GM23338 (cell line): ENCODE data around the gene PCDHB16. TPM values are rescaled to one million over a fixed set of nuclear protein-coding genes. Genes with fewer than 3 reads are reported as not detected.
"Not testable (repeated sequence)": the region's sequence is repeated elsewhere in the genome, so short reads cannot be mapped to it uniquely, and the experiment has no call there.

Experiments used
- ATAC-seq: fragments of 200-7000 bp; cut with Tn5 transposase; 3 replicates; pipeline ENCODE4 v1.9.1; 2020
- DNase-seq: peaks from one replicate; pipeline ENCODE4 v3.0.0-alpha.2; 2015; ENCODE audit warnings: low spot score
- H2AFZ ChIP-seq: fragments of 200-600 bp; sonication (generic); 2 replicates; pipeline ENCODE4 v1.8.0; 2016; ENCODE audit warnings: antibody characterized with exemption, mild to moderate bottlenecking, moderate library complexity
- H3F3A ChIP-seq: fragments of 200-600 bp; sonication (generic); replicated peaks from 2 replicates; pipeline ENCODE4 v1.8.0; 2017; ENCODE audit warnings: antibody characterized with exemption, mixed run types, low read depth
- H3K27ac ChIP-seq: fragments of 200-600 bp; sonication (generic); 2 replicates; pipeline ENCODE4 v1.6.1; 2016; ENCODE audit warnings: low read depth
- H3K27me3 ChIP-seq: fragments of 200-600 bp; sonication (generic); 2 replicates; pipeline ENCODE4 v1.8.0; 2016; ENCODE audit warnings: mild to moderate bottlenecking, mixed run types, moderate library complexity; ENCODE audit not compliant: insufficient read depth
- H3K36me3 ChIP-seq: fragments of 200-600 bp; sonication (generic); 2 replicates; pipeline ENCODE4 v1.8.0; 2016; ENCODE audit warnings: mild to moderate bottlenecking; ENCODE audit not compliant: insufficient read depth
- H3K4me1 ChIP-seq: fragments of 200-600 bp; sonication (generic); 2 replicates; pipeline ENCODE4 v1.8.0; 2016; ENCODE audit warnings: mild to moderate bottlenecking, moderate library complexity; ENCODE audit not compliant: insufficient read depth
- H3K4me2 ChIP-seq: fragments of 200-600 bp; sonication (generic); 2 replicates; pipeline ENCODE4 v1.7.1; 2017; ENCODE audit warnings: mixed run types
- H3K4me3 ChIP-seq: fragments of 200-600 bp; sonication (generic); 2 replicates; pipeline ENCODE4 v1.6.1; 2016; ENCODE audit warnings: mixed run types
- H3K79me2 ChIP-seq: fragments of 200-600 bp; sonication (generic); replicated peaks from 2 replicates; pipeline ENCODE4 v1.8.0; 2017; ENCODE audit warnings: mild to moderate bottlenecking; ENCODE audit not compliant: insufficient read depth
- H3K9me2 ChIP-seq: fragments of 200-600 bp; sonication (generic); 2 replicates; pipeline ENCODE4 v1.8.0; 2017; ENCODE audit not compliant: insufficient read depth
- H4K20me1 ChIP-seq: fragments of 200-600 bp; sonication (generic); replicated peaks from 2 replicates; pipeline ENCODE4 v1.8.0; 2017; ENCODE audit warnings: mild to moderate bottlenecking; ENCODE audit not compliant: insufficient read depth
- H3K27ac Mint-ChIP-seq: 2 replicates; pipeline ENCODE4 v1.8.0; 2020; ENCODE audit warnings: inconsistent platforms, mild to moderate bottlenecking, moderate library complexity, mixed read lengths
- H3K27me3 Mint-ChIP-seq: 3 replicates; pipeline ENCODE4 v1.8.0; 2022; ENCODE audit warnings: low read depth, mild to moderate bottlenecking, moderate library complexity, mixed read lengths, inconsistent platforms; ENCODE audit not compliant: insufficient read depth, poor library complexity
- H3K36me3 Mint-ChIP-seq: 3 replicates; pipeline ENCODE4 v1.8.0; 2021; ENCODE audit warnings: low read depth, mild to moderate bottlenecking, inconsistent platforms, moderate library complexity, mixed read lengths
- H3K4me1 Mint-ChIP-seq: 3 replicates; pipeline ENCODE4 v1.8.0; 2020; ENCODE audit warnings: mild to moderate bottlenecking, inconsistent platforms, mixed read lengths
- H3K4me3 Mint-ChIP-seq: 3 replicates; pipeline ENCODE4 v1.8.0; 2021; ENCODE audit warnings: moderate library complexity, mild to moderate bottlenecking, inconsistent platforms, mixed read lengths
- H3K9me3 Mint-ChIP-seq: 3 replicates; pipeline ENCODE4 v1.8.0; 2020; ENCODE audit warnings: moderate library complexity, mild to moderate bottlenecking, inconsistent platforms, mixed read lengths
- CTCF ChIP-seq, 2 experiments: fragments of 200-600 bp in 1 of 2; sonication (generic) in 1 of 2; conservative IDR thresholded peaks; 2 replicates each; pipeline versions ENCODE4 v1.5.1 to v1.6.1; 2016 to 2017; ENCODE audit warnings: antibody characterized with exemption in 2 of 2, low read depth in 2 of 2, mild to moderate bottlenecking in 2 of 2, moderate library complexity in 1 of 2
- JUNB ChIP-seq: IDR thresholded peaks from one replicate; pipeline ENCODE4 v1.6.1; 2016; ENCODE audit warnings: antibody characterized with exemption; ENCODE audit not compliant: unreplicated experiment
- polyA plus RNA-seq: library from polyadenylated mRNA; unstranded; fragments of >200 nt; fragmentation: Nextera tagmentation; extraction: Ambion mirVana; gene quantifications from 2 replicates; pipeline ENCODE4 v1.2.1, GENCODE V29; 2016
- total RNA-seq: library from RNA; depleted of rRNA; stranded (reverse); fragments of >200 nt; shearing (Covaris generic); gene quantifications from 2 replicates; pipeline ENCODE4 v1.2.3, GENCODE V29; 2014

PCDHB16 gene
- total and polyA plus RNA-seq, 2 experiments from 2014 or later, result 0.92 to 2.4 TPM

GRCh38 chr5:141172381-141173204 is 9.6 kb upstream of the PCDHB16 start, which contains the start of gene PCDHB7:
PCDHB7 (plus strand) TSS chr5:141172644; CDS start chr5:141172836, 192 bp downstream.
- H3K9me3 Mint-ChIP-seq, result peaks cover 19% of the 10 kb centered on the region
- no peak within 1 kb of the TSS for H3K27ac Mint-ChIP-seq
- no peaks in the 10 kb centered on the region for H3K27me3 ChIP-seq
- peaks cover 3% of the 10 kb centered on the region for H3K27me3 Mint-ChIP-seq
- no peaks in the 10 kb centered on the region for H3K4me1 ChIP-seq
- no peaks in the 10 kb centered on the region for H4K20me1 ChIP-seq
- no peaks in the 10 kb centered on the region for H3K36me3 ChIP-seq
- H3K4me3 ChIP-seq, result no peak within 1 kb of the TSS
- no peaks in the 10 kb centered on the region for H3K9me2 ChIP-seq
- H3K27ac ChIP-seq, result no peak within 1 kb of the TSS
- DNase-seq (peak; percentile 85), ATAC-seq (no peak)
- TF ChIP-seq JUNB (no peak), CTCF (conservative IDR thresholded peaks at IDR 0.05; ENCODE audit: low read depth in 2 of 2) (peak; percentile 77 to 98)
- H2AFZ ChIP-seq, result no peak within 1 kb of the TSS
- no peaks in the 10 kb centered on the region for H3F3A ChIP-seq
- no peak within 1 kb of the TSS for H3K4me2 ChIP-seq
- H3K79me2 ChIP-seq, result no peaks in the 10 kb centered on the region
- peaks cover 8% of the 10 kb centered on the region for H3K36me3 Mint-ChIP-seq
- no peaks in the 10 kb centered on the region; the same call in 2 of the 3 replicates for H3K4me1 Mint-ChIP-seq
- H3K4me3 Mint-ChIP-seq, result no peak within 1 kb of the TSS

DNA sequence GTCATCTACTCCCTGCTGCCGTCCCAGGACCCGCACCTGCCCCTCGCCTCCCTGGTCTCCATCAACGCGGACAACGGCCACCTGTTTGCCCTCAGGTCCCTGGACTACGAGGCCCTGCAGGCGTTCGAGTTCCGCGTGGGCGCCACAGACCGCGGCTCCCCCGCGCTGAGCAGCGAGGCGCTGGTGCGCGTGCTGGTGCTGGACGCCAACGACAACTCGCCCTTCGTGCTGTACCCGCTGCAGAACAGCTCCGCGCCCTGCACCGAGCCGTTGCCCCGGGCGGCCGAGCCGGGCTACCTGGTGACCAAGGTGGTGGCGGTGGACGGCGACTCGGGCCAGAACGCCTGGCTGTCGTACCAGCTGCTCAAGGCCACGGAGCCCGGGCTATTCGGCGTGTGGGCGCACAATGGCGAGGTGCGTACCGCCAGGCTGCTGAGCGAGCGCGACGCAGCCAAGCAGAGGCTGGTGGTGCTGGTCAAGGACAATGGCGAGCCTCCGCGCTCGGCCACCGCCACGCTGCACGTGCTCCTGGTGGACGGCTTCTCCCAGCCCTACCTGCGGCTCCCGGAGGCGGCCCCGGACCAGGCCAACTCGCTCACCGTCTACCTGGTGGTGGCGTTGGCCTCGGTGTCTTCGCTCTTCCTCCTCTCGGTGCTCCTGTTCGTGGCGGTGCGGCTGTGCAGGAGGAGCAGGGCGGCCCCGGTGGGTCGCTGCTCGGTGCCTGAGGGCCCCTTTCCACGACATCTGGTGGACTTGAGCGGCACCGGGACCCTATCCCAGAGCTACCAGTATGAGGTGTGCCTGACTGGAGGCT is 7.7 kb upstream of the PCDHB16 start:
- DNase-seq, result peak; percentile 34
- not testable (repeated sequence) for H3K9me2 ChIP-seq

More for the DNA sequence above, 7.7 kb upstream of the PCDHB16 start:
- peaks cover 19% of the 10 kb centered on the region for H3K9me3 Mint-ChIP-seq
- not testable (repeated sequence) for H3K4me1 ChIP-seq, H3K4me3 ChIP-seq, H3K36me3 ChIP-seq, H3F3A ChIP-seq, H3K36me3 Mint-ChIP-seq, H4K20me1 ChIP-seq, H3K27ac ChIP-seq, ATAC-seq, H3K27me3 Mint-ChIP-seq, H3K4me1 Mint-ChIP-seq, H3K4me2 ChIP-seq, H3K79me2 ChIP-seq, H3K4me3 Mint-ChIP-seq, H3K27me3 ChIP-seq, H3K27ac Mint-ChIP-seq
- H2AFZ ChIP-seq, result peak overlapping the region; percentile 33
- 0 out of 4 replicates have a peak, but pooled peaks have one; percentile 4 to 18 for TF ChIP-seq CTCF (conservative IDR thresholded peaks at IDR 0.05; ENCODE audit: low read depth in 2 of 2)
